Measurements from ENCODE around the gene GDF7. TPM values are rescaled to one million over a fixed set of nuclear protein-coding genes. Genes with fewer than 3 reads are reported as not detected.

Gene GDF7
- total RNA-seq, 1 donor, result 0.31 TPM

DNA sequence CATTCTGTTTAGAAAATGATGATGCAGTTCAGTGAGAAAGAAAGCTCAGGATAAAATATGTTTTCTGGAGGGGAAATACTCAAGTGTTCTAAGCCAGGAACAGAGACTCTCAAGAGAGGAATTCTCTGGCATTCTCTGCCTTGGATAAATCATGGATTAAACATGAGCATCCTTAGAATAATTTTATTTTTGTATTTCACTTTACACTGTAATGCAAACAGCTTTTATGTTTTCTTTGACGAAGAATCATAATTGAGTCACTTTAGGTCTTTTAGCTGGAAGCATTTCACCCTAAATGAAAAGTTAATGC lies 11.1 kb downstream of the GDF7 start:
- H3K27me3 ChIP-seq (ENCODE audit: insufficient read depth, low read length), result peaks cover 10% of the 10 kb centered on the region
- H3K9me3 ChIP-seq (ENCODE audit: low read depth, low read length), result no peaks in the 10 kb centered on the region
- H3K4me1 ChIP-seq (ENCODE audit: insufficient read depth, low read length), result peaks cover 24% of the 10 kb centered on the region
- no peak overlapping the region for H3K4me3 ChIP-seq (ENCODE audit: low read length)

DNA sequence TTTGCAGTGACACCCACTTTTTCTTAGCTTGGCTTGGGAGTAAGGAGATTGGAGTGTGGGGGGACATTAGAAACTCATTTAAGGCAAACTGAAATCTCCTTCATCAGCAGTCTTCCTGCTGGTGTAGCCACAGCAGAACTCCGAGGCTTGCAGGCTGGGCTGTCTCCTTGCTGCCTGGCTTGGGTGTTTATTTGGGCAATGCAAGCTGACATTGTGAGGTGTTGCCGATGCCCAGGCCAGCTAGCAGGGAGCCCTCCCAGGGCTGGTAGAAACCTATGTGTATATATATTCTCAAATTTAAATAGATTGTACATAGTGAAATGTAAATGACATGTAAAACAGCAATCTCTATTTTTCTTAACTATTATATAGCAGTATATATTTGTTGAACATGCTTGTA lies 11.8 kb downstream of the GDF7 start:
- Histone ChIP-seq H3K4me1 (ENCODE audit: insufficient read depth, low read length) (peaks cover 24% of the 10 kb centered on the region), H3K9me3 (ENCODE audit: low read depth, low read length) (no peaks in the 10 kb centered on the region), H3K4me3 (ENCODE audit: low read length) (no peak overlapping the region), H3K27me3 (ENCODE audit: insufficient read depth, low read length) (peaks cover 4% of the 10 kb centered on the region)

- H3K4me3 ChIP-seq (ENCODE audit: low read length), result no peak overlapping the region
- H3K9me3 ChIP-seq (ENCODE audit: low read depth, low read length), result no peaks in the 10 kb centered on the region
- peaks cover 19% of the 10 kb centered on the region for H3K4me1 ChIP-seq (ENCODE audit: insufficient read depth, low read length)
- no peaks in the 10 kb centered on the region for H3K27me3 ChIP-seq (ENCODE audit: insufficient read depth, low read length)
Observed at GRCh38 chr2:20680744-20681375, 13.9 kb downstream of the GDF7 start.

DNA sequence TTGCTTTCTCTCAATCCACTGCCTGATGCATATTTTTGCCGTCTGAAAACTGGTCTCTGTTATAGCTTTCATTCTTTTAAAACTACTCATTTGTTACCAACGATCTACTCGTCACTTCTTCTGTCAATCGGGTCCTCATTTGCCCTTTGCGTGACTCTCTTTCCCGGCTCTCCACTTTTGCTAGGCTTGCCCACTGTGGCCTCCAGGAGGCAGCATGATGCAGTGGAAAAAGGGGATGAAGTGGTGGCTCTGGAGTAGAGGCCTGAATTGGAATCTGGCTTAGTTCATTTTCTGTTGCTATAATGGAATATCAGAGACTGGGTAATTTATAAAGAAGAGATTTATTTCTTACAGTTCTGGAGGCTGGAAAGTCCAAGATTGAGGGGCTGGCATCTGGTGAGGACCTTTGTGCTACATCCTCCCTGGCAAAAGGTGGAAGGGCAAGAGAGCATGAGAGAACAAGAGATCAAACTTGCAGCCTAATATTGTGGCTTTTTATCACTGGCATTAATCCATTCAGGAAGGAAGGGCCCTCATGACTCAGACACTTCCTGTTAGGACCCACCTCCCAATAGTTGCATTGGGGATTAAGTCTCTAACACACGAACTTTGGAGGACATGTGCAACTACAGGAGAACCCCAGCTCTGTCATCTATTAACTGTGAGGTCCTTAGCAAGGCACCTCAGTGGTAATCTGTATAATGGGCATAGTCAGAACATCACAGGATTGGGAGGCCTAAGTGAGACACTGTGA lies 15.4 kb downstream of the GDF7 start:
- Histone ChIP-seq H3K4me3 (ENCODE audit: low read length) (no peak overlapping the region), H3K9me3 (ENCODE audit: low read depth, low read length) (no peaks in the 10 kb centered on the region), H3K27me3 (ENCODE audit: insufficient read depth, low read length) (no peaks in the 10 kb centered on the region)

DNA sequence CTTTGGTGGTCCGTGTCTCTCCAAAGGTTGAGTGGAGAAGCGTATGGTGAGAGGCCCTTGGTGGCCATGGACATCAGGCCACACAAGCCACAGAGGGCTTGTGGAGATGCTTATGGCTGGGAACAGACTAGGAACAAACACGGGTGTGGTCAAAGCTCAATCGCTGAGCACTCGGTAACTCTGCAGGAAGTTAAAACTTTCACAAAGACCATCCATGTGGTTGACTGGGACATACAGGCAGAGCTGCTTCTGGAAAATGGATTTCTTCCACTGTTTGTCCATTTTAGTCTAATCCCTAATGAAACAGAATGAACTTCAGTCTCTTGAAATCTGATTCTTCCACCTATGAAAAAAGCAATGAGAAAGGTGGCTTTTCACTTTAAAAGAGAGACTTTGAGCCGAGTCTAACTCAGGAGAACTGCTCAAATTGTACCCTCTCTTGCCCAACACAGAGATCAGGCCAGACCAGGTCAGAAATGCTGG lies 17.7 kb downstream of the GDF7 start:
- H3K4me3 ChIP-seq (ENCODE audit: low read length), result no peak overlapping the region
- H3K9me3 ChIP-seq (ENCODE audit: low read depth, low read length), result no peaks in the 10 kb centered on the region
- no peaks in the 10 kb centered on the region for H3K4me1 ChIP-seq (ENCODE audit: insufficient read depth, low read length)

More for the DNA sequence above, 15.4 kb downstream of the GDF7 start:
- peaks cover 4% of the 10 kb centered on the region for H3K4me1 ChIP-seq (ENCODE audit: insufficient read depth, low read length)

DNA sequence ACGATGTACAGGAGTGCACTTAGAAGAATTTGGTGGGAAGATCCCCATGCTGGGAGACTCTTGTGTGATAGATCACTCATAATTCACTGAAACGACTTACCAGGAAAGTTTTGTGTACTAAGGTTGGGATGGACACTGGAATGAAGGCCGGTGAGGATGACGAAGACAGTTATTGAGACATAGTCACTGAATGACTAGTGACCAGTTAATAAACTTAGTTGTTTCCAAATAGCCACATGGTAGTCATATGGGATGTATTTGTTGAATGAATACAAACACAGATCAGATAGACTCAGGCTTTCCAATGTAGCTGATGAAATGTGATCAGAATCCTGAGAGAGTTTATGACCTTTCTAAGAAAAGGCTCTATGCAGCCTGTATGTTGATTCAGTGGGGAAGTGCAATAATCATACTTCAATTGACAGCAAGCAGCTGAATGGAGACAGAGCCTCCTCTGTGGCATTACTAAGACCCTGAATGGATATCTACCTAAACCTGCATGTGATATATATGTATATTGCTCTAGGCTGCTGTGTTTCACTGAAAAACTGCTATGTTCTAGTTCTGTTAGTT lies 20.4 kb downstream of the GDF7 start:
- H3K9me3 ChIP-seq (ENCODE audit: low read depth, low read length), result no peaks in the 10 kb centered on the region
- no peaks in the 10 kb centered on the region for H3K4me1 ChIP-seq (ENCODE audit: insufficient read depth, low read length)
- no peaks in the 10 kb centered on the region for H3K27me3 ChIP-seq (ENCODE audit: insufficient read depth, low read length)
- H3K4me3 ChIP-seq (ENCODE audit: low read length), result no peak overlapping the region

More for the DNA sequence above, 17.7 kb downstream of the GDF7 start:
- H3K27me3 ChIP-seq (ENCODE audit: insufficient read depth, low read length), result no peaks in the 10 kb centered on the region

- Histone ChIP-seq H3K4me1 (ENCODE audit: insufficient read depth, low read length) (no peaks in the 10 kb centered on the region), H3K9me3 (ENCODE audit: low read depth, low read length) (no peaks in the 10 kb centered on the region)
Observed at GRCh38 chr2:20689428-20690264, 22.7 kb downstream of the GDF7 start.

DNA sequence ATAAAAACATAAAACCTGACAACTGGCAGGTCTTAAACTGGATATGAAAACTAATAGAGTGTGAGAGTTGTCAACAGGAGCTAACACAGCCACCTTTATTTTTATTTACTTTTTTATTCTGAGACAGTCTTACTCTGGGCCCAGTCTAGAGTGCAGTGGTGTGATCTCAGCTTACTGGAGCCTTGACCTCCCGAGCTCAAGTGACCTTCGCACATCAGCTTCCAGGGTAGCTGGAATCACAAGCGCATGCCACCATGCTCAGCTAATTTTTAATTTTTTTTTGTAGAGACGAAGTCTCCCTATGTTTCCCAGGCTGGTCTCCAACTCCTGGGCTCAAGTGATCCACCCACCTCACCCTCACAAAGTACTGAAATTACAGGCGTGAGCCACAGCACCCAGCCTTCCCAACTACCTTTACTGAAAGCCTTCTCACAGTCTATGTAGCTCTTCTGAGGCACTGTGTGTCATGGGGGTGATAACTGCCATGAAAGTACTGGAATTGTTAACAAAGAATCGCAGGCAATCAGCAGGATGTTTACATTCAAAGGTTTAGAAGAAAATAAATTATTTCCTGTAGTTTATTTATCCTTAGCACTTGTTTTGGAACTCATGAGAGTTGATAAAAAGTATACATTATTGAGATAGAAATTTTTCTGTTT lies 24.3 kb downstream of the GDF7 start:
- Histone ChIP-seq H3K4me1 (ENCODE audit: insufficient read depth, low read length) (no peaks in the 10 kb centered on the region), H3K9me3 (ENCODE audit: low read depth, low read length) (no peaks in the 10 kb centered on the region), H3K4me3 (ENCODE audit: low read length) (no peak overlapping the region), H3K27me3 (ENCODE audit: insufficient read depth, low read length) (no peaks in the 10 kb centered on the region)

More at GRCh38 chr2:20689428-20690264, 22.7 kb downstream of the GDF7 start:
- Histone ChIP-seq H3K4me3 (ENCODE audit: low read length) (no peak overlapping the region), H3K27me3 (ENCODE audit: insufficient read depth, low read length) (no peaks in the 10 kb centered on the region)

DNA sequence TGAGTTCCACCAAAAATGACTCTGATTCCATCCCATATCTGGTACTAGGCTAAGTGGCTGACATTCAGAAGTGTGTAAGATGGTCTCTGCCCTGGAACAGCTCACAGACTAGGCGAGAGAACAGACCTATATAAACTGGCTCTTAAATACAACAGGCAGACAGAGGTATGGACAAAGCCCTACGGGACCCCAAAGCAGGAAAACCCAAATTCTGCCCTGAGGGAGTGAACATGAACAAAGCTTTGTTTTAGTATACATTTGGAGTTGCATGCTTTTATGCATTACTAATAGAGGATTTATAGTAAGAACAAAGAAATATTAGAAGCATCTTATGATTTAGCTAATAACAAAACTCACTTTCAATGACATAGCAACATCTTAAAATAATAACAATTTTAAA lies 25.1 kb downstream of the GDF7 start:
- Histone ChIP-seq H3K9me3 (ENCODE audit: low read depth, low read length) (no peaks in the 10 kb centered on the region), H3K27me3 (ENCODE audit: insufficient read depth, low read length) (no peaks in the 10 kb centered on the region), H3K4me1 (ENCODE audit: insufficient read depth, low read length) (no peaks in the 10 kb centered on the region), H3K4me3 (ENCODE audit: low read length) (no peak overlapping the region)

- no peaks in the 10 kb centered on the region for H3K27me3 ChIP-seq (ENCODE audit: insufficient read depth, low read length)
- no peak overlapping the region for H3K4me3 ChIP-seq (ENCODE audit: low read length)
- H3K4me1 ChIP-seq (ENCODE audit: insufficient read depth, low read length), result no peaks in the 10 kb centered on the region
- no peaks in the 10 kb centered on the region for H3K9me3 ChIP-seq (ENCODE audit: low read depth, low read length)
Observed at GRCh38 chr2:20693317-20693716, 26.4 kb downstream of the GDF7 start.

- Histone ChIP-seq H3K27me3 (ENCODE audit: insufficient read depth, low read length) (no peaks in the 10 kb centered on the region), H3K4me1 (ENCODE audit: insufficient read depth, low read length) (peaks cover 13% of the 10 kb centered on the region), H3K9me3 (ENCODE audit: low read depth, low read length) (no peaks in the 10 kb centered on the region), H3K4me3 (ENCODE audit: low read length) (no peak overlapping the region)
Observed at GRCh38 chr2:20696366-20696765, 29.4 kb downstream of the GDF7 start.

- no peak overlapping the region for H3K4me3 ChIP-seq (ENCODE audit: low read length)
- H3K9me3 ChIP-seq (ENCODE audit: low read depth, low read length), result no peaks in the 10 kb centered on the region
- H3K4me1 ChIP-seq (ENCODE audit: insufficient read depth, low read length), result peaks cover 13% of the 10 kb centered on the region
- no peaks in the 10 kb centered on the region for H3K27me3 ChIP-seq (ENCODE audit: insufficient read depth, low read length)
Observed at GRCh38 chr2:20697322-20697934, 30.5 kb downstream of the GDF7 start.

DNA sequence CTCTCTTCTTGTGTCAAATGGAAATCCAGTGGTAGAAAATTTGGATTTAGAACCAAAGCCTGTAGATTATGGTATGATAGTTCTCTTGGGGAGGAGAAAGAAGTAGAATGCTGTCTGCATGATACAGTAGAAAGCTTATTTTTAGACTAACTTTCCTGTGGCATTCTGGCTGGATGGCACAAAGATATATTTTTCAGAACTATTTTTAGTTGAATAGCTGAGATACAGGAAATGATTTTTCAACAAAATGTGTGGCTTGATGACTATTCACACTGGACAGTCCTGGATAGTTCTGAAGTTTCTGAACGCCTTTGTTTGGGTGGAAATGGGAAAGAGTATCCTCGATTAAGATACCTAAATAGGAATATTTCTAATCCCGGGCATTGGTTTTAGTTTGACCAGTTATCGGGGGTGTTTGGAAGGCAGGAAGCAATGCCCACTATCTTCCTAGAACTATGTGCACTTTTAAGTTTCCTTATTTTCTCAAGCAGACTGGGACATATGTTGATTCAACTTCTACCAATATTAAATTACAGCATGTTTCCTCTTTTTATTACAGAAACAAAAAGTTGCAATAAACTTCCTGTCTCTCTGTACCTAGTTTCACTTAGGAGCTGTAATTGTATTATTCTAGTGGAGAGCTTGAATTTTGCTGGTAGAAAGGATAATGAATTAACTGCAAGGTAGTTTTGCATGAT lies 32.1 kb downstream of the GDF7 start:
- Histone ChIP-seq H3K4me1 (ENCODE audit: insufficient read depth, low read length) (peaks cover 13% of the 10 kb centered on the region), H3K9me3 (ENCODE audit: low read depth, low read length) (no peaks in the 10 kb centered on the region), H3K4me3 (ENCODE audit: low read length) (no peak overlapping the region), H3K27me3 (ENCODE audit: insufficient read depth, low read length) (no peaks in the 10 kb centered on the region)

- H3K4me1 ChIP-seq (ENCODE audit: insufficient read depth, low read length), result peaks cover 13% of the 10 kb centered on the region
- no peaks in the 10 kb centered on the region for H3K27me3 ChIP-seq (ENCODE audit: insufficient read depth, low read length)
- H3K4me3 ChIP-seq (ENCODE audit: low read length), result no peak overlapping the region
- H3K9me3 ChIP-seq (ENCODE audit: low read depth, low read length), result no peaks in the 10 kb centered on the region
Observed at GRCh38 chr2:20702563-20702962, 35.6 kb downstream of the GDF7 start.

Measured in mononuclear cell (primary cell).